Skin epidermis (tissue), 12 donors: ENCODE data around the gene PAM.
"Not testable (repeated sequence)": the region's sequence is repeated elsewhere in the genome, so short reads cannot be mapped to it uniquely, and the experiment has no call there.

Source experiments
- H3K27ac ChIP-seq, 21 experiments: fragments of 200-600 bp; sonication (generic) in 11 of 21; one replicate each; pipeline ENCODE4 v1.5.0; 2020; ENCODE audit warnings: mild to moderate bottlenecking in 3 of 21, inconsistent platforms in 2 of 21, moderate library complexity in 2 of 21
- H3K4me3 ChIP-seq, 7 experiments: fragments of 200-600 bp; sonication (generic) in 2 of 7; one replicate each; pipeline ENCODE4 v1.5.0; 2020; ENCODE audit warnings: inconsistent platforms in 2 of 7, mild to moderate bottlenecking in 2 of 7, moderate library complexity in 1 of 7

PAM gene

DNA sequence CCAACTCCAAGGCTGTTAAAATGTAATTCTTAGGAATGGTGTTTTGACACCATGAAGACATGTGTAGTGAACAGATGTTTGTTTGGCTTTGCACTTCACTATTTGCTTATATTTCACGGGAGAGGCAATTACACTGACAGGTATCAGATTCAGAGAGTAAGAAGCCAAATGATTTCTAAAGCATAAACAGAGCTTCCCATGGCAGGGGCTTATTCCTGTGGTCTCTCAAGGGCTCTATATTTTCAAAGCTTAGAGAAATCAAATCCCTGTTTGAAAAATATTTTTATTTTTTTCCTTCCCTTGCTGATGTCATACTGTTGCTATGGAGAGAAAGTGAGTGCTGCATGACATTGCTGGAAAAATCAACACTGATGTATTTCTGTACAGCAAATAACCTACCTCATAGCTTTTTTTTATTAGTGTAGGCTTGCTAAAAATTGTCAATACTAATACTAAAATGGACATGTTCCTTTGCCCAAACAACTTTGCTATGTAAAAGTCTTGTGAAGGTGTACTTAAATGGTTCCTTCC, 203.4 kb downstream of the PAM start:
- H3K27ac ChIP-seq, result peak overlapping the region in 4 of 21 experiments; percentile 6 to 71 (median 26)
- no peak overlapping the region for H3K4me3 ChIP-seq

DNA sequence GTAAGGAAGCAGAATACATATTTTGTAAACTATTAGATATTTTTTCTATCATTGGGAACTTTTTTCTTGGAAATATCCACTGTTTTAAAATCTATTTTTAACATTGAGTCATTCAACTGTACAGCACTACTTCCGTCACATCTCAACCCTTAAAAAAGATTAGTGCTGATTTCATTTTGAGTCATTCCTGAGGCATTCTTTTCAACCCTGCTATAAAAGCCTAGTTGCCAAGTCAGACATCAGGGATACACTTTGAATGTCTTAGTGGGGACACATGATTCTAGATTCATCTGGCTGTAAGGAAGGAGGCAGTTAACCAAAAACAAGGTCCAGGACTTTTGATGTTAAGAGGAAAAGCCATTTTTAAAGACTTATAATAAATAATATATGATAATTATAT, 203.9 kb downstream of the PAM start:
- H3K27ac ChIP-seq, result peak overlapping the region in 4 of 21 experiments; percentile 6 to 71 (median 26)
- no peak overlapping the region for H3K4me3 ChIP-seq

DNA sequence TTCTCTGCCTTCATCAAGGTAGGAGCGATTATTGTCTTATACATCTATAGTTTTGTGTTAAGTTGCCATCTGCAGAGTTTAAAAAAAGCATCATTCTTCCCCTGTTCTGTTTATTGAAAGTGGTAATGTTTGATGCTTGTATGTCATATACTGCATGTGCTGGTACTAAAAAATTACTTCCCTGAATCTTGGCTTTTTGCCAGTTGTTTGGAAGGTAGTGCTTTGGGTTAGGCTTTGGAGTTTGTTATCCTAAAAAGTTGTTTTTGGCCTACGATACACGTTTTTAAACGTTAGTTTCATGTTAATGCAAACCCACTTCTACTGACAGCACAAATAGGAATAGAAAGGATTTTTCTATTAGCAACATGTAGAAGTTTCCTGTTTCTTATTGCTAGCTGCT, 206.6 kb downstream of the PAM start:
- Histone ChIP-seq H3K27ac (no peak overlapping the region), H3K4me3 (no peak overlapping the region)

DNA sequence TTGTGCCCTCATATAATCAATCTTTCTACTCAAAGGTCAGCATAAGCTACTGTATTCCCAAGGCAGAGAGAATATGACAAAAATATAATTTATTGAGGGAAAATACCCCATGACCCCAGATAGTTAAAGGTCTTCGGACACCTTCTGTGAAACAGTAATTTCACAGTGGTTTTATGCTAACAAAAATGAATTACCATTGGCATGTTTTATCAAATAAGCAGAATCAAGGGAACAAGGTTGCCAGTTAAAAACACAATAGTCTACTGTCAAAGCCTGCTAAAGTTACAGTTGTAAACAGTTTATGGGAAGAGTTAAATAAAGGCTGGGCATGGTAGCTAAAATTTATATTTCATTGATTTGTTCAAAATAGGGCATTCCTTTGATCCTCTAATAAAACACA, 210.5 kb downstream of the PAM start:
- H3K27ac ChIP-seq, result no peak overlapping the region
- no peak overlapping the region for H3K4me3 ChIP-seq

DNA sequence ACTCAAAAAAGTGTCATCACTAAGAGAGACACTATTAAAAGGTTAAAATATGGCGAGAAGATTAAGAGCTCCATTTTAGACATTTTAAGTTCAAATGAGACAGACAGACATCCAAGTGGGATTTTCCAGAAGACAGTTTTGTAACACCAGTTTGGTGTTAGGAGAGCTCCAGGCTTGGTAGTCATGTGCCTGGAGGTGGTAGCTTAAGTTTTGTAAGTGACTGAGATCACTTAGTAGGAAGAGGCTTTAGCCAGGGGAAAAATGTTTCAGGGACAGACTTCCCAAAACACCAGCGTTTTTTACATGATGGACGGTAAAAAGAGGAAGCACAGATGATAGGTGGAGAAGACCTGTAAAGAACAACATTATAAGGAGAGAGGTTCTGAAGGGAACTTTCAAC, 214.5 kb downstream of the PAM start:
- Histone ChIP-seq H3K27ac (no peak overlapping the region), H3K4me3 (no peak overlapping the region)

DNA sequence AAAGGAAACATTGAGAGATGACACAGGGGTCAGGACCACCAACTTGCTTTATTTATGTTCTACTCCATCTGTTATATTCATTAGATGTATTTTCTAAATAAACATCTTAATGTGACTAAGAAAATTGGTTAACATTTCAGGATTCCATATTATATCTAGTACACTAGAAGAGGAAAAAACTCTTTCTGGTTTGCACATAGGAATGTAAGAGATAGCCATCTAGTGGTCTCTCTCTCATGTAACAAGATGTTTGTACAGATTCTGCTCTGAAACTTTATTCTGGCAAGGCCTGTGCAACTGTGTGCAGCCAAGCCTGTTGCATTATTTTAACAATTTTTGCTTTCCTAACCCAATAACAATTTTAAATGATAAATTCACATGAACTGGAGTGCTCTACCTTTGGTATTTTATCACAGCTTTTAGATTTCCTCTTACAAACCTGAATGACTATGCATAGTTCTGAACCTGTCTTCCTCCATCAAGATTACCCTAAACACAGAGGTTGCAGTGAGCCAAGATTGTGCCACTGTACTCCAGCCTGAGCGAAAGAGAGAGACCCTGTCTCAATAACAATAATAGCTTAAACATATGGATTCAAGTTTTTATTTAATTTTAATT, 216.7 kb downstream of the PAM start:
- Histone ChIP-seq H3K4me3 (no peak overlapping the region), H3K27ac (peak overlapping the region in 1 of 21 experiments; percentile 27)

DNA sequence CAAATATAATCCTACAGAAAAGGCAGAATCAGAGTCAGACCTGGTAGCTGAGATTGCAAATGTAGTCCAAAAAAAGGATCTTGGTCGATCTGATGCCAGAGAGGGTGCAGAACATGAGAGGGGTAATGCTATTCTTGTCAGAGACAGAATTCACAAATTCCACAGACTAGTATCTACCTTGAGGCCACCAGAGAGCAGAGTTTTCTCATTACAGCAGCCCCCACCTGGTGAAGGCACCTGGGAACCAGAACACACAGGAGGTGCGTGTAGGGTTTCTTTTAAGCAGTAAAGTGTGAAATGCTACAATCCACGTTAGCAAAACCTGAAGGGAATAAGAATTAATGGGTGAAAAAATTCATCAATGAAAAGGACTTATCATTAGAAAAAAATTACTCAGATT, 219.1 kb downstream of the PAM start:
- Histone ChIP-seq H3K4me3 (no peak overlapping the region), H3K27ac (no peak overlapping the region)

DNA sequence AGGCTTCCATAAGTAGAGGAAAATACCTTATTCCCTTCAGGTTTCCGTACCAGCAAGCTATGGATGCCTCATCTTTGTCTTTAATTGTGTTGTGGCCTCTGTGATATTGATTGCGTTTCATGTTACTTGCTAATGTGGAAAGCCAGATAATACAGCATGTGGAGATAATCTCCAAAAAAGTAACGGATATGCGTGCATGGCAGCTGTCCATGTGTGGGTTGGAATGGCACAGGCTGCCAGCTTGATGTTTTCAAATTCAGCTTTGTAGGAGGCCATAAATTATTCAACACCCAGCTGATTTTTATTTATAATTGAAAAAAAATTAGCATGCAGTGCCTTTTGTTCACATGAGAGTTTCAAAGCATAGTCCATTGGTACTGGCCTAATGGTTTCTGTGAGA, 219.9 kb downstream of the PAM start:
- peak overlapping the region in 1 of 21 experiments; percentile 33 for H3K27ac ChIP-seq

DNA sequence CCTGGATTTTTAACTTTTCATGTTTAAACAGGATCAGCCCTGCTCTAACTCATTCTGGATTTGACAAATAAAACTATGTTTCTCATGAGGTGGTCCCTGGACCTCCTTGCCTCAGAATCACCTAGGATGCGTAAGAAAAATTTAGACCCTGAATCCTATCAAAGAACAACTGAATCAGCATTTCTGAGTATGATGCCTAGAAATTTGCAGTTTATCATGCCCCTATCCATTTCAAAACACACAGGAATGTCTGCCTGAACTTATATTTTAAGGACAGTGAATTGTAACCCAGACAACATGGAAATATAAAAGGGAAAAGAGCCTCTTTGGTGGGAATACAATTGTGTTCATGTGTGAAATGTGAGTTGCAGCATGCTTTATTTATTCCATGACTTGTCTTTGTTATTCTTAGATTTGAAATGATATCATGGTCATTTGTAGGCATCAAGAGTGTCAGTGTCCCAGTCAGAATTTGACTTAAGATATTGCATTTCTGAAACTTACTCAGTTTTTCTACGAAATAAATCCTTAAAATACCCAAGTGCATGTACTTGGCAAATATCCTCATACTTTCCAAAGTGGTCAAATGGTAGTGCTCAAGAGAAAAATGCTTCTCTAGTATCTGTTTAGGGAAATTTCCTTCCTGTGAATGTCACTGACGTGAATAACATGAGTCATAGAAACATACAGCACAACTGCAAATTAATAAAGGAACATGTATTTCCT, 220.5 kb downstream of the PAM start:
- Histone ChIP-seq H3K27ac (peak overlapping the region in 1 of 21 experiments; percentile 33), H3K4me3 (no peak overlapping the region)

More for the DNA sequence above, 219.9 kb downstream of the PAM start:
- H3K4me3 ChIP-seq, result no peak overlapping the region

DNA sequence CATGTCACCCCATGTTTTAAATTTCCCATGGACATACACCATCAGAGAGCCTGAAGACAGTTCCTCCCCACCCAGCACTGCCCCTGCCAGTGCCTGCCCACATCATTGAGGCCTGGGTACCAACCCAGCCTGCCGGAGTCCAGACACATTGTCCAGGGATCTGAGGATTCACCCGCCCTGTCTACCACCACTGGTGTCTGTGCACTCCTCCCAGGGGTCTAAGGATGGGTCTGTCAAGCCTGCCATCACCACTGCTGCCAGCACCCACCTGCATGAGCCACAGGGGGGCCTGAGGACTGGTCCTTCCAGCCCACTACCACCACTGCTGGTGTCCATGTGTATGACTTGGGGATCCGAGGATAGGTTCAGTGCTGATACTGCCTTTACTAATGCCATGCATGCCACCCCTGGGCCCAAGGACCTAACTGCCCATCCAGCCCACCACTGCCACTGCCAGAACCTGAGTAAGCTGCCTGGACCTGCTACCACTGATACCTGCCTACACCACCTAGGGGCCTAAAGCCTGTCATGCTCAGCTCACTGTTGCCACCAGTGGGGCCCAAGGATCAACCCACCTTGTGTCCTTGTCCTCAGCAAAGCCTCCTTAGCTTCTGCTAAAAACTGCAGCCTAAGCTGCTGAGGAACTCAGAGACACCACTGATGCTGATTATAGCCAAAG, 227.0 kb downstream of the PAM start:
- Histone ChIP-seq H3K4me3 (no peak overlapping the region), H3K27ac (no peak overlapping the region)

DNA sequence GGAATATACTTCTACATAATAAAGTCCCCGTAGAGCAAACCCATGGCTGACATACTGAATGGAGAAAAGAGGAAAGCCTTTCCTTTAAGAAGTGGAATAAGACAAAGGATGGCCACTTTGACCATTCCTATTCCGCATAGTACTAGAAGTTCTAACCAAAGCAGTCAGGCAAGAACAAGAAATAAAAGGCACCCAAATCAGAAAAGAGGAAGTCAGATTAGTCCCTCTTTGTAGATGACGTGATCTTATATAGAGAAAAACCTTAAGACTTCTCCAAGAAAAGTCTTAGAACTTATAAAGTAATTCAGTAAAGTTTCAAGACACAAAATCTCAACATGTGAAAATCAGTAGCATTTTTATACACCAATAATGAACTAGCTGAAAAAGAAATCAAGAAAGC, 231.0 kb downstream of the PAM start:
- no peak overlapping the region for H3K27ac ChIP-seq
- H3K4me3 ChIP-seq, result no peak overlapping the region

DNA sequence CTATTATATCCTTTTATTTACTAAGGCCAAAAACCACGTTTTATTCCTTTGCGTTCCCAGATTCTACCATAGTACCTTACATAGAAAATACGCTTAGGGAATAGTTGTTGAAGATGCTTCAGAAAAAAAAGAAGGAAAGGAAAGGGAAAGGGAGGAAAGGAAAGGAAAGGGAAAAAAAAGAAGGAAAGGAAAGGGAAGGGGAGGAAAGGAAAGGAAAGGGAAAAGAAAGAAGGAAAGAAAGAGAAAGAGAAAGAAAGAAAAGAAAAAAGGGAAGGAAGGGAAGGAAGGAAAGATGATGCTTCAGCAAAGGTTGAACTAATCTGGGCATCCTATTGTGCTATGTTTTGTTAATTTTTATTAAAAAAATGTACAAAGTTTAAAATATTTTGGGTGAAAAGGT, 233.4 kb downstream of the PAM start:
- H3K27ac ChIP-seq, result no peak overlapping the region

DNA sequence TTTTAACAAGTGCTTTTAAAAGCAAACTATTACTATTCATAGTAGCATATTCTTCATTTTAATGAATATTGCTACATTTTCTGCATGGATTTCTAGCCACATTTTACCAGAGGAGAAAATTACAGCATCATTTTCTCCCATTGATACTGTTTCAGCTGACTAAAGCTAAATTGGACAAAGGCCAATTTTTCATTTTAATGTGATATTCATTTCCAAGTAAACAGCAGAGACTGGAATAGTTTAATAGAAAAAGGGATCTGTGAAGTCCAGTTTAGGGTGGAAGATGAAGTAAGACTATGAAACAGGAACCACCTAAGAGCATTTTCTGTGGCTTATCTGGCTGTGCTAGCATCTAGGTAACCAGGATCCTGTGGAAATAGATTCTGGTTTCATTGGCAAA, 236.7 kb downstream of the PAM start:
- Histone ChIP-seq H3K4me3 (no peak overlapping the region), H3K27ac (no peak overlapping the region)

More for the DNA sequence above, 233.4 kb downstream of the PAM start:
- H3K4me3 ChIP-seq, result no peak overlapping the region

DNA sequence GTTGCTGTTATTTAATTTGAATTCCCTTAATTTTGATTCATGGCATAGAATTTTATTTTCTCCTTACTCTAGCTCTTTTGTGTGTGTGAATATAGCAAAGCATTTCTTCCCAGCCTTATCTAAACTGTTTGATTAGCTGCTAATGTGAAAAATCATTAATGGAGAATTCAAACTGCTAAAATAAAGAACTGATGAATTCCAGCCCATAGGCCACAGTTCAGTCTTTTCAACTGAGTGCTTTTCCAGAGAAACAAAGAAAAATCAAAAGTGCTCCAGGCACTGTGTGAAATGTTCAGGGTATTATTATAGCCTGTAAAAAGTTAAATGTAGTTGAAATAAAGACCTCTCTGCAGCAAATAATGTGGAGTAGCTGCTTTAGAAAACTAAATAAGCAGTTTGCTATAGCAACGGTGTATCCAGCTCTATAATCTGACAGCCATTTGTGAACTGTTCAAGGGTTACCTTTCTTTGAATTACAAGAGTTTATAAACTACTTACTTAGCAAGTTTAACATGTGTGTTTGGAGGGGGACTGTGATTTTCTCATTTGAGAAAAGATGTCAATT, 241.0 kb downstream of the PAM start:
- Histone ChIP-seq H3K27ac (no peak overlapping the region), H3K4me3 (no peak overlapping the region)

DNA sequence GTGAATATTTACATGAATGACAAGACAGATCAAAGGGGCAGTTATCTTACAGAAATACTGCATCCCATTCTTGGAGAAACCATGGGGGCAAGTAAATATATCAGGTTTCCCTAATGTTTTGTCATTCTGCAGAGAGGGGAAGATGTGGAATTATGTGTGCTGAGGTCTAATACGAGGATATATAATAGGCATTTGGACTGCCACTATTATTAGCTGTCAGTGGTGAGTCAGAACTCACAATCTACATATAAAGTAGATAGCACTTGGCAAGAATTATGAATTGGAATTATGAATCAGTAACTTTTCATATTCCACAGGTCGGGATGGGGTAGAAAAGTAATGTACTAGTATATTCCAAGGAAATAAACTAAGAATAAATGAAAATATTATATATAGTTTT, 243.1 kb downstream of the PAM start:
- no peak overlapping the region for H3K4me3 ChIP-seq
- no peak overlapping the region for H3K27ac ChIP-seq

DNA sequence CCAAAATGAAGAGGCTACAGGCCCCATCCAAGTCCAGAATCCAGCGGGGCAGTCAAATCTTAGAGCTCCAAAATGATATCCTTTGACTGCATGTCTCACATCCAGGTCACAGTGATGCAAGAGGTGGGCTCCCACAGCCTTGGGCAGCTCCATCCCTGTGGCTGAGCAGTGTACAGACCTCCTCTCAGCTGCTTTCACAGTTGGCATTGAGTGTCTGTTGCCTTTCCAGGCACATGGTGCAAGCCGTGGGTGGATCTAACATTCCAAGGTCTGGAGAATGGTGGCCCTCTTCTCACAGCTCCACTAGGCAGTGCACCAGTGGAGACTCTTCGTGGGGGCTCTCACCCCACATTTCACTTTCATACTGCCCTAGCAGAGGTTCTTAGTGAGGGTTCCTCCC, 244.1 kb downstream of the PAM start:
- Histone ChIP-seq H3K4me3 (no peak overlapping the region), H3K27ac (no peak overlapping the region)

DNA sequence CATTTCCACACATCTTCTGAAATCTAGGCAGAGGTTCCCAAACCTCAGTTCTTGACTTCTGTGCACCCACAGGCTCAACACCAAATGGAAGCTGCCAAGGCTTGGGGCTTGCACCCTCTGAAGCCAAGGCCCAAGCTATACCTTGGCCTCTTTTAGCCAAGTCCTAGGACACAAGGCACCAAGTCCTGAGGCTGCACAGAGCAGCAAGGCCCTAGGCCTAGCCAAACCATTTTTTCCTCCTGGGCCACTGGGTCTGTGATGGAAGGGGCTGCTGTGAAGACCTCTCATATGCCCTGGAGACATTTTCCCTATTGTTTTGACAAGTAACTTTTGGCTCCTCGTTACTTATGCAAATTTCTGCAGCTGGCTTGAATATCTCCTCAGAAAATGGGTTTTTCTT, 244.5 kb downstream of the PAM start:
- H3K27ac ChIP-seq, H3K4me3 ChIP-seq: not testable (repeated sequence)

DNA sequence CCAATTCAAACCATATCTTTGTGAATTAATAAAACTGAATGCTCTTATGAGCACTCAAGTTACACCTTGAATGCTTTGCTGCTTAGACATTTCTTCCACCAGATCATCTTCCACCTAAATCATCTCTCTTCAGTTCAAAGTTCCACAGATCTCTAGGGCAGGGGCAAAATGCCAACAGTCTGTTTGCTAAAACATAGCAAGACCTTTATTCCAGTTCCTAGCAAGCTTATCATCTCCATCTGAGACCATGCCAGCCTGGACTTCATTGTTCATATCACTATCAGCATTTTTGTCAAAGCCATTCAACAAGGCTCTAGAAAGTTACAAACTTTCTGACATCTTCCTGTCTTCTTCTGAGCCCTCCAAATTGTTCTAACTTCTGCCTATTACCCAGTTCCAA, 245.0 kb downstream of the PAM start:
- H3K4me3 ChIP-seq, result no peak overlapping the region
- no peak overlapping the region for H3K27ac ChIP-seq

DNA sequence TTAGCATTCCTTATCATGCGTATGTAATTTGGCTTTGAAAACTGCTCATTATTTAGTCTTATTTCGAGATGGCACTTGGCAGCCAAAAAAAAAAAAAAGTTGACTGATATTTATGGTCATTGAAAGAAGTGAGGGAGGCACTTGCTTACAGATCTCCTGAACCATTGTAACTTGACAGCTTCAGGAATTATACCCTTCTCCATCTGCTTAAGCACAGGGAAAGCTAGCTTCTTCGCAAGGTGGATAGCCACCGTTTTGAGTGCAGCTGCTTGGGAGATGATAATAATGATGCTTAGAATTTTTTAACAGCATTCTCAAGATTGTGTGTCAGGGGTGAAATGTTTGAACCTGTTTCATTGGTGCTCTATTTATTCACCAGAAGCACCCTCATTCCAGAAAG, 248.8 kb downstream of the PAM start:
- H3K4me3 ChIP-seq, result no peak overlapping the region
- H3K27ac ChIP-seq, result no peak overlapping the region

DNA sequence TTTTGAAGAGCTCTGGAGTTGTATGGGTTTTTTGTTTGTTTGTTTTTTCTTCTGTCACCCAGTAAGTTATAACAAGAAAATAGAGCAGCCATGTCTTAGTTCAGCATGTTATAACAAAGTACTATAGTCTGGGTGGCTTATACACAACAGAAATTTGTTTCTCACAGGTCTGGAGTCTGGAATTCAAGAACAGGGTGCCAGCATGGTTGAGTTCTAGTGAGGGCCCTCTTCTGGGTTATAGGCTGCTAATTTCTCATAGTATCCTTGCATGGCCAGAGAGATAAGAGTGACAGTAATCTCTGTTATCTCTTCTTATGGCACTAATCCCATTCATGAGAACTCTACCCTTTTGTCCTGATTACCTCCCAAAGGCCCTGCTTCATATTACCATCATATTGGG, 250.2 kb downstream of the PAM start:
- no peak overlapping the region for H3K27ac ChIP-seq
- H3K4me3 ChIP-seq, result no peak overlapping the region

DNA sequence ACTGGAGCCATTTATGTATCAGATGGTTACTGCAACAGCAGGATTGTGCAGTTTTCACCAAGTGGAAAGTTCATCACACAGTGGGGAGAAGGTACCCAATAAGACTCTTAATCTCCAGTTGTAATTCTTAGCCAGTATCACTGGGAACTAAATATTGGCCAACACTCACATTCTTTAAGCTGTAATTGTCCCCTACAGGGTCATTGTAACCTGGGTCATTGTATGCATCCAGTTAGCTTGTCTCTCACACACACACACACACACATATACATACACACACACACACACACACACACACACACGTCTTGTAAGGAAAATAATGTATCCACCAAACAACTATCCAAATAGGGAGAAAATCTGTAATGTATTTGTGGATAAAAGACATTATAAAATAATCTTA, 251.8 kb downstream of the PAM start:
- Histone ChIP-seq H3K4me3 (no peak overlapping the region), H3K27ac (no peak overlapping the region)
